K562 (cell line): ENCODE measurements around the gene MRPL33. TPM values are rescaled to one million over a fixed set of nuclear protein-coding genes. Genes with fewer than 3 reads are reported as not detected.

Experiments used
- AFF4 ChIP-seq: sonication (generic); formaldehyde crosslinking; IDR thresholded peaks from 2 replicates; pipeline ENCODE4 v1.8.0; 2023; ENCODE audit warnings: mild to moderate bottlenecking, missing genetic modification reagents
- DEAF1 ChIP-seq: fragments of 450-650 bp; formaldehyde crosslinking; IDR thresholded peaks from 2 replicates; pipeline ENCODE4 v1.4.0; 2020; ENCODE audit warnings: mild to moderate bottlenecking, moderate library complexity
- E2F4 ChIP-seq: sonication (generic); formaldehyde crosslinking; IDR thresholded peaks from 2 replicates; pipeline ENCODE4 v1.8.0; 2022; ENCODE audit warnings: mild to moderate bottlenecking, low read depth, missing genetic modification reagents
- GABPA ChIP-seq: fragments of 200-800 bp; sonication (Bioruptor generic); conservative IDR thresholded peaks from 2 replicates; pipeline ENCODE4 v1.6.1; 2016; ENCODE audit warnings: low read depth, missing genetic modification characterization, missing compliant biosample characterization
- ZBTB7A ChIP-seq: IDR thresholded peaks from 2 replicates; pipeline ENCODE4 v1.6.1; 2011; ENCODE audit warnings: low read depth, mild to moderate bottlenecking, low read length, moderate library complexity, borderline replicate concordance; ENCODE audit not compliant: control insufficient read depth
- polyA plus RNA-seq, 8 experiments: library from polyadenylated mRNA; depleted of rRNA in 4 of 8; stranded (reverse) in 5 of 8; unstranded in 3 of 8; fragments of >200 nt; fragmentation: Nextera tagmentation in 2 of 8; fragmentation: Illumina TruSeq in 1 of 8; extraction: Ambion mirVana in 2 of 8; extraction: Trizol in 1 of 8; gene quantifications; 2 replicates each; pipeline versions ENCODE4 v1.2.1 to v1.2.3, GENCODE V29; 2011 to 2014; ENCODE audit warnings: inconsistent platforms in 1 of 8, missing spikeins in 1 of 8
- total RNA-seq, 7 experiments: library from RNA; depleted of rRNA in 6 of 7; stranded (reverse); fragments of >200 nt in 6 of 7; fragmentation: Illumina TruSeq in 2 of 7; extraction: Trizol in 2 of 7; gene quantifications; 2 replicates each; pipeline versions ENCODE4 v1.2.1 to v1.2.3, GENCODE V29; 2011 to 2021; ENCODE audit warnings: low replicate concordance in 1 of 7

MRPL33 gene
- total and polyA plus RNA-seq, 9 of the 15 experiments (the other 6 are each of a cell fraction or from before 2014, with no cell fraction given), result 68.3 to 338 (median 226) TPM

GRCh38 chr2:27771548-27772335 is at the start of gene MRPL33 (continued):
- TF ChIP-seq AFF4 (CRISPR knock-in tag), result peak; percentile 36; the same call in 1 of the 2 replicates
- TF ChIP-seq ZBTB7A, result peak; percentile 54; the same call in 1 of the 2 replicates
- TF ChIP-seq E2F4 (CRISPR knock-in tag), result no peak
- TF ChIP-seq GABPA (tag), result peak; percentile 99
- no peak for TF ChIP-seq DEAF1 (CRISPR knock-in tag)
